Ramos (cell line): ENCODE measurements around the gene GABRA5.

Experiments used
- in situ Hi-C: fragments of 300-500 bp; cut with MboI; formaldehyde crosslinking; loops from one replicate; pipeline ENCODE4 v1.14.3; 2022; ENCODE audit warnings: low sequenced_read_pairs; ENCODE audit not compliant: unreplicated experiment

The GABRA5 gene

DNA sequence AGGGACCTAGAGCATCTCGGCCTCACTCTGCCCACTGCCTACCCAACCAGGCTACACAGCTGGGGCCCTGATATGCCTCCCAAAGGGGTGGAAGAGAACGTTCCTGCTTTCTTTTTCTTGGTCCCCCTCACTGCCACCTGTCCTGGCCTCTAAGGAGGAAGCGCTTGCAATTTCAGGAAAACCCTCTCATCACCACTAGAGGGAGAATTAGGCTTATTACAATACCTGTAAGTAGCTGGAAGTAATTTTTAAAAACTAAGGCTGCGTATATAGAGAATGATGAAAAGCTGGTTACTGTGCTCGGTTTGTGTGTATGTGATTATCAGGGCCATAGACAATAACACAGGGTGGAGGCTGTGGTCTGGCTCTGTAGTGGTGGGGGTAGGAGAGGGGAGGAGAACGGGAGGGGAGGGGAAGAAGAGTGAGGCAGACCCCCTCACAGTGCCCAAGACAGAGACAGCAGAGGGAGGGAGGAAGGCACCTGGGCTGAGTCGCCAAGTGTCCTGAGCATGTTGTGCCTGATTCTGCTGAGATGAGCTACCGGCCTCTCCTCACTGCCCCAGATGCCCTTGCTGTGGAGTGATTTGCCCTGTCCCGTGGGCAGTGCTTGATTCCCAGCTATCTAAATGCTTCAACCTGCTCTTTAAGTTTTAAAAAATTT lies 107.4 kb downstream of the GABRA5 start:
- in situ Hi-C loops, result no loop called here

DNA sequence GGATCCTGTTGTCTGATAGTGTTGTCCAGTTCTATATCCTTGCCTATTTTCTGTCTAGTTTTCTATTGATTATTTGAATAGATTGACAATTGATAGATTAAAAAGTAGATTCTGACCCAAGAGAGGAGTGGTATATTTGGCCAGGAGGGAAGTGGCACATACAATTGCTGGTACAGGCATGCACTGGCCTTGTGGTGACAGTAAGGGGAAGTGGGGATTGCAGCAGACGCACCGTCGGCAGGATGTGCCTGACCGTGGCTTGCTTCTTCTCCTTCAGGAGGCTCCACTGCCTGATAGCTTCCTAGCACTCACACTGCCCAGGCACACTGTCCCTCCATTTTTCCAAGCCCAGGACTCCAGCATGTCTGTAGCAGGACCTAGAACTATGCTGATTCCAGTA lies 114.6 kb downstream of the GABRA5 start:
- in situ Hi-C loops, result no loop called here

DNA sequence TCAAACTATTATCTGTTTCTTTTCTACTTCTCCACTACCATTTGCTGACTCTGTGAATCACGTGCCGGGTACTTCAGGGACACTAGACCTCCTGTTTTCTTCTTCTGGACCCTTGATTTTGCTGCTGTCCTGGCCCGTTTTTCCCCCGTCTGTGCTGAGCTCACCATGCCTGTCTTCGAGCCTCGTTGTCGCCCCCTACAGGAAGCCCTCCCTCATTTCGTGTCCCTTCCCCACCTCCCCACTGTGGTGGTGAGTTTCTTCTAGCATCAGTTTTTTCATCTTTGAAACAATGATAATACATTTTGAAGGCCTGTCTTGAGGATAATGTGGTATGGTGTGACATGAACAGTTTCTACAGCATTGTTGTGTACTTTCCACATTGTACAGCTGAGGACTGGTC lies 117.0 kb downstream of the GABRA5 start:
- in situ Hi-C loops, result no loop called here

DNA sequence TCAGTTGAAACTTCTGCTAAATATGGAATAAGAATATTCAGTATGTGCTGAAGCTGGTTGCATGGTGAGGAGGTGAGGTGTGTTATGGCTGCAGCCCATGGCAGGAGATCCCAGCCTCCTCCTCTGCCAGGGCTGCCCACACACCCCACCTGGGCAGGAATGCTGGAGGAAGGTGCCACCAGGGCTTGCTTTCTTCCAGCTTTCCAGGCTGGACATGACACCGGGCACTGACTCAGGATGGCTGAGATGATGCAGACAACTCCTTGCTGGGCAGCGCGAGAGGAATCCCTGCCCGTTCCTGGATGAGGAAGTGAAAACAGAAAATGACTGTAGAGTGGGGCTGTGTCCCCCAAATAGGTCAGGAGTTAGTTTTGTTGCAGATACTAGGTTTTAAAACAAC lies 118.2 kb downstream of the GABRA5 start:
- in situ Hi-C loops, result no loop called here

DNA sequence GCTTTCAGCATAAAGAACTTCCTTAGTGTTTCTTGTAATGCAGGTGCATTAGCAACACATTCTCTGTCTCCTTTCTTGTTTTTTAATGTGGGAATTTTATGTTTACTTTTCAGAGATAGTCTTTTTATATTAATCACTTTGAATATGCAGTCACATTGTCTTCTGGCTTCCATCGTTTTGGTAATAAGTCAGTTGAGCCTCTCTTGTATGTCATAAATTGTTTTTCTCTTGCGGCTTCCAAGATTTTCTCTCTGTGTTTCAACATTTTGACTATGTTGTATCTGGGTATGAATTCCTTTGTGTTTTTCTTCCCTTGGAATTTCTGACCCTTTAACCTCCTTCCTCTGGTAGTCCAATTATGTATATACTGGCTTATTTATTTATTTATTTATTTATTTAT lies 129.4 kb downstream of the GABRA5 start:
- in situ Hi-C loops, result no loop called here
